OCI-LY3 (cell line): Measurements from ENCODE around the gene CLEC3B.
"Not testable (repeated sequence)": the region's sequence is repeated elsewhere in the genome, so short reads cannot be mapped to it uniquely, and the experiment has no call there.

Experiments used
- H2AFZ ChIP-seq: fragments of 200-600, 300-600 bp; shearing (Covaris generic); 2 replicates; pipeline ENCODE4 v1.6.0; 2014; ENCODE audit warnings: antibody characterized with exemption, low read depth, low read length
- H3K27ac ChIP-seq: fragments of 200-600, 300-600 bp; sonication (generic); 2 replicates; pipeline ENCODE4 v1.5.1; 2014; ENCODE audit warnings: mild to moderate bottlenecking, low read length, moderate library complexity, mixed read lengths
- H3K27me3 ChIP-seq: fragments of 200-600, 300-600 bp; sonication (generic); 2 replicates; pipeline ENCODE4 v1.6.1; 2014; ENCODE audit warnings: low read depth, low read length, mixed read lengths
- H3K36me3 ChIP-seq: fragments of 200-600, 300-600 bp; sonication (generic); replicated peaks from 2 replicates; pipeline ENCODE3; 2014; ENCODE audit warnings: low read depth, low read length, mixed read lengths
- H3K4me1 ChIP-seq: fragments of 300-600, 200-600 bp; sonication (generic); 2 replicates; pipeline ENCODE4 v1.6.1; 2014; ENCODE audit warnings: low read length, mixed read lengths
- H3K4me2 ChIP-seq: fragments of 200-600, 300-600 bp; sonication (generic); 2 replicates; pipeline ENCODE4 v1.6.1; 2014; ENCODE audit warnings: low read length, mixed read lengths
- H3K4me3 ChIP-seq: fragments of 300-600, 200-600 bp; sonication (generic); 2 replicates; pipeline ENCODE4 v1.5.1; 2014; ENCODE audit warnings: antibody characterized with exemption, mild to moderate bottlenecking, low read length, moderate library complexity
- H3K79me2 ChIP-seq: fragments of 300-600, 200-600 bp; shearing (Covaris generic); 2 replicates; pipeline ENCODE4 v1.6.1; 2014; ENCODE audit warnings: mild to moderate bottlenecking, low read length, mixed read lengths
- H3K9ac ChIP-seq: fragments of 300-600, 200-600 bp; shearing (Covaris generic); 2 replicates; pipeline ENCODE4 v1.6.0; 2014; ENCODE audit warnings: mild to moderate bottlenecking, low read length, moderate library complexity
- H3K9me3 ChIP-seq: fragments of 200-600, 300-600 bp; shearing (Covaris generic); 2 replicates; pipeline ENCODE4 v1.6.1; 2014; ENCODE audit warnings: low read length, mixed read lengths; ENCODE audit not compliant: insufficient read depth
- H4K20me1 ChIP-seq: fragments of 200-600, 300-600 bp; sonication (generic); 2 replicates; pipeline ENCODE4 v1.6.1; 2016; ENCODE audit warnings: low read length, mixed read lengths; ENCODE audit not compliant: insufficient read depth
- EZH2phosphoT487 ChIP-seq: fragments of 200-600 bp; shearing (Covaris generic); IDR thresholded peaks from 2 replicates; pipeline ENCODE4 v1.6.1; 2018; ENCODE audit warnings: antibody characterized with exemption, mixed run types, low read depth
- TF ChIP-seq, protein P1 (sequence below): fragments of 200-600, 300-600 bp; sonication (generic); IDR thresholded peaks from 2 replicates; pipeline ENCODE4 v1.5.1; 2014; ENCODE audit warnings: antibody characterized with exemption, low read length, low read depth

CLEC3B gene

DNA sequence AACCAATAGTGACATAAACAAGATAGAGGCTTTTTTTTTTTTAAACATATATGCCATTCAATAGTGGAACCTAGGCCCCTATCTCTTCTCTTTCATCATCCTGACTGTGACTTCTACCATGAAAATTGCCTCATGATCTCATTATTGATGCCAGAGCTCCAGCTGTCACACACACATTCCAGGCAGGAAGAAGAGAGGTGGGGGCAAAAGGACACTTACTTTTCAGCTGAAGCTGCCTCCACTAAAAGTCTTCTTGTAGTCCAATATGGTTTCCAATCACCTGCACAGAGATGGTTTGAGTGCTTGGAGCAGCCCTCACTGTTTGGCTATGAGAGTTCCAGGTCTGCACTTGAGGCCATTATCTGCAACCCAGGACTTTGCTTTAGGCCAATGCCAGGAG is 45.0 kb downstream of the CLEC3B start:
- Histone ChIP-seq H3K9me3 (no peaks in the 10 kb centered on the region), H3K4me3 (no peak overlapping the region), H3K4me1 (no peaks in the 10 kb centered on the region), H3K79me2 (no peaks in the 10 kb centered on the region), H3K9ac (no peak overlapping the region), H3K27me3 (0 out of 2 replicates have a peak, but pooled peaks cover 19% of the 10 kb centered on the region), H3K27ac (no peak overlapping the region), H3K4me2 (no peak overlapping the region), H2AFZ (no peak overlapping the region), H3K36me3 (no peaks in the 10 kb centered on the region), H4K20me1 (no peaks in the 10 kb centered on the region)
- TF ChIP-seq, protein P1, sequence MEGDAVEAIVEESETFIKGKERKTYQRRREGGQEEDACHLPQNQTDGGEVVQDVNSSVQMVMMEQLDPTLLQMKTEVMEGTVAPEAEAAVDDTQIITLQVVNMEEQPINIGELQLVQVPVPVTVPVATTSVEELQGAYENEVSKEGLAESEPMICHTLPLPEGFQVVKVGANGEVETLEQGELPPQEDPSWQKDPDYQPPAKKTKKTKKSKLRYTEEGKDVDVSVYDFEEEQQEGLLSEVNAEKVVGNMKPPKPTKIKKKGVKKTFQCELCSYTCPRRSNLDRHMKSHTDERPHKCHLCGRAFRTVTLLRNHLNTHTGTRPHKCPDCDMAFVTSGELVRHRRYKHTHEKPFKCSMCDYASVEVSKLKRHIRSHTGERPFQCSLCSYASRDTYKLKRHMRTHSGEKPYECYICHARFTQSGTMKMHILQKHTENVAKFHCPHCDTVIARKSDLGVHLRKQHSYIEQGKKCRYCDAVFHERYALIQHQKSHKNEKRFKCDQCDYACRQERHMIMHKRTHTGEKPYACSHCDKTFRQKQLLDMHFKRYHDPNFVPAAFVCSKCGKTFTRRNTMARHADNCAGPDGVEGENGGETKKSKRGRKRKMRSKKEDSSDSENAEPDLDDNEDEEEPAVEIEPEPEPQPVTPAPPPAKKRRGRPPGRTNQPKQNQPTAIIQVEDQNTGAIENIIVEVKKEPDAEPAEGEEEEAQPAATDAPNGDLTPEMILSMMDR: no peak
- TF ChIP-seq EZH2phosphoT487: no peak

DNA sequence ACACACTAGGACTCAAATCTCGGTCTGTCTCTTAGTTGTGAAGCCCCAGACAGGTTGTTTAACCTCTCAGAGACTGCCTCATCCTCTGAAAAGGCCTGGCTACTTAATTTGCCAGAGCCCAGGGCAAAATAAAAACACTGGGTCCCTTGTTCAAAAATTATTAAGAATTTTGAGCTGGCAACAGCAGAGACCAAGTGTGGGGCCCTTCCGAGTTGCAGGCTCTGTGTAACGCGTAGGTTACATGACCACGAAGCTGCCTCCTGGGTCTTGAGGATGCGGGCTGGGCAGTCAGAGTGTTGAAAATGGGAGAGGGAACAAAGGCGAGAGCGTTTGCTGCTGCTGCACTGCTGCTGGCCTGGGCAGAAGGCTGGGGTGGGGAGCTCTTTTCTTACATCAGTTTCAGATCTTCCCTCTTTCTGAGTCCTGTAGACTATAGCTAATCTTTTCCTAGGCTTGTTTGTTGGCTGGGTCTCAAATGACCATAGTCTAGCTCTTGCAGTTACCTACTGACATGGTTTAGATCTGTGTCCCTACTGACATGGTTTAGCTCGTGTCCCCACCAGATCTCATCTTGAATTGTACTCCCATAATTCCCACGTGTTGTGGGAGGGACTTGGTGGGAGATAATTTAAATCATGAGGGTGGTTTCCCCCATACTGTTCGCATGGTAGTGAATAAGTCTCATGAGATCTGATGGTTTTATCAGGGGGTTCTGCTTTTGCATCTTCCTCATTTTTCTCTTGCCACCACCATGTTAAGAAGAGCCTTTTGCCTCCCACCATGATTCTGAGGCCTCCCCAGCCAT is 49.9 kb downstream of the CLEC3B start:
- Histone ChIP-seq H3K4me2 (no peak overlapping the region), H3K27ac (no peak overlapping the region), H3K4me3 (no peak overlapping the region), H3K27me3 (no peaks in the 10 kb centered on the region), H3K79me2 (no peaks in the 10 kb centered on the region), H3K36me3 (no peaks in the 10 kb centered on the region), H3K4me1 (no peaks in the 10 kb centered on the region), H3K9me3 (no peaks in the 10 kb centered on the region), H3K9ac (no peak overlapping the region), H2AFZ (no peak overlapping the region), H4K20me1 (no peaks in the 10 kb centered on the region)
- no peak for TF ChIP-seq EZH2phosphoT487
- TF ChIP-seq, protein P1: no peak

DNA sequence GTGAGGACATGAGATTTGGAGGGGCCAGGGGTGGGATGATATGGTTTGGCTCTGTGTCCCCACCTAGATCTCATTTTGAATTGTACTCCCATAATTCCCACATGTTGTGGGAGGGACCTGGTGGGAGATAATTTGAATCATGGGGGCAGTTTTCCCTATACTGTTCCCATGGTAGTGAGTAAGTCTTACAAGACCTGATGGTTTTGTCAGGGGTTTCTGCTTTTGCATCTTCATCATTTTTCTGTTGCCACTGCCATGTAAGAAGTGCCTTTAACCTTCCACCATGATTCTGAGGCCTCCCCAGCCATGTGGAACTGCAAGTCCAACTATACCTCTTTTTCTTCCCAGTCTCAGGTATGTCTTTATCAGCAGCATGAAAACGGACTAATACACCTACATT is 52.2 kb downstream of the CLEC3B start:
- H3K4me1 ChIP-seq, H3K27me3 ChIP-seq, H3K79me2 ChIP-seq: not testable (repeated sequence)

DNA sequence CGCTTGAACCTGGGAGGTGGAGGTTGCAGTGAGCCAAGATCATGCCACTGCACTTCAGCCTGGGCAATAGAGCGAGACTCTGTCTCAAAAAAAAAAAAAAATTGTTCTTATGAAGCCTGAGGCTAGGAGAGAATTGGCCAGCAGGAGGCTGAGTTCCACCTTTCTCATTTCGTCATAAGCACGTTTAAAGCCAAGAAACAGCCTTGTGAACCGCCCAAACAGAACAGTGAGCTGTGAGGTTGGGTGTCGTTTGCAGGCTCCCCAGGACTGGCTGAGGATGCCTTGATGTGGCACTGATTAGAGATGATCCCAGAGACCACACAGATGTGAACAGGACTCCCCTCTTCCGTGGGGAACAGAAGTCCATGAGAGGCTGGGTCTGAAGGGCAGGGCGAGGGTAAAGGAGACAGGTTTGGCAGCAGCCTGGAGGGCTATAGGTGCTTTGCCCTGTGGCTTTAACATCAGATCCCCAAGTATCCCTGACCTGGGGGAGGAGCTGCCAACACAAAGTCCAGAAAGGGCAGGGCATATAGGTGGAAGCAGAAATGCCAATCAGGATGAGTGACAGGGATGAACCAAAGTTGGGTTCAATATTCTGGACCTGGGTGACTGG is 52.9 kb downstream of the CLEC3B start:
- Histone ChIP-seq H3K4me2 (no peak overlapping the region), H4K20me1 (no peaks in the 10 kb centered on the region)
- no peak for TF ChIP-seq EZH2phosphoT487
- TF ChIP-seq, protein P1: no peak

More for the DNA sequence above, 52.2 kb downstream of the CLEC3B start:
- H2AFZ ChIP-seq, H3K4me3 ChIP-seq, H3K9me3 ChIP-seq, H3K9ac ChIP-seq, H3K36me3 ChIP-seq, H3K4me2 ChIP-seq, H4K20me1 ChIP-seq, H3K27ac ChIP-seq: not testable (repeated sequence)

More for the DNA sequence above, 52.9 kb downstream of the CLEC3B start:
- Histone ChIP-seq H3K79me2 (no peaks in the 10 kb centered on the region), H3K9ac (no peak overlapping the region), H3K9me3 (no peaks in the 10 kb centered on the region), H3K27me3 (no peaks in the 10 kb centered on the region), H2AFZ (no peak overlapping the region), H3K36me3 (no peaks in the 10 kb centered on the region), H3K4me3 (no peak overlapping the region), H3K27ac (no peak overlapping the region), H3K4me1 (no peaks in the 10 kb centered on the region)
